ENCODE data around the gene MYL3. TPM values are rescaled to one million over a fixed set of nuclear protein-coding genes. Genes with fewer than 3 reads are reported as not detected.

MYL3 gene
- total and polyA plus RNA-seq, 2 experiments from 2014 or later: not detected

- no peak for DNase-seq (ENCODE audit: low spot score)
- H3F3A ChIP-seq (replicated peaks; ENCODE audit: low read depth): 0 out of 2 replicates have a peak, but pooled peaks cover 3% of the 10 kb centered on the region
- Mint-ChIP-seq H3K27ac (no peak overlapping the region), H3K27me3 (ENCODE audit: insufficient read depth, low read depth, poor library complexity) (peaks cover 11% of the 10 kb centered on the region), H3K36me3 (ENCODE audit: low read depth) (no peaks in the 10 kb centered on the region), H3K9me3 (peaks cover under 1% of the 10 kb centered on the region; the same call in 1 of the 3 replicates), H3K4me1 (peaks cover 13% of the 10 kb centered on the region; the same call in 2 of the 3 replicates), H3K4me3 (no peak overlapping the region)
- peaks cover 14% of the 10 kb centered on the region; the same call in 1 of the 2 replicates for H3K27me3 ChIP-seq (ENCODE audit: insufficient read depth)
- H3K4me1 ChIP-seq (ENCODE audit: insufficient read depth): peaks cover 4% of the 10 kb centered on the region
- no peak for TF ChIP-seq REST (IDR thresholded peaks at IDR 0.05; ENCODE audit: unreplicated experiment)
- TF ChIP-seq EZH2 (IDR thresholded peaks at IDR 0.05; ENCODE audit: low read depth, unreplicated experiment): no peak
- no peak for TF ChIP-seq NANOG (IDR thresholded peaks at IDR 0.05; ENCODE audit: borderline replicate concordance)
- no peak for TF ChIP-seq ZNF331 (CRISPR knock-in tag; IDR thresholded peaks at IDR 0.05; ENCODE audit: low read depth)
- no peak for TF ChIP-seq STAT1 (IDR thresholded peaks at IDR 0.05; ENCODE audit: unreplicated experiment)
- H3K36me3 ChIP-seq (ENCODE audit: insufficient read depth): no peaks in the 10 kb centered on the region
- no peaks in the 10 kb centered on the region for H3K9me2 ChIP-seq (ENCODE audit: insufficient read depth)
- H3K79me2 ChIP-seq (replicated peaks; ENCODE audit: insufficient read depth): no peaks in the 10 kb centered on the region
- H3K4me3 ChIP-seq: no peak overlapping the region
- no peak overlapping the region for H3K27ac ChIP-seq (ENCODE audit: low read depth)
- no peaks in the 10 kb centered on the region for H4K20me1 ChIP-seq (replicated peaks; ENCODE audit: insufficient read depth)
- H3K4me2 ChIP-seq: no peak overlapping the region
- H2AFZ ChIP-seq: peak overlapping the region; percentile 97; the same call in 1 of the 2 replicates
- ATAC-seq: no peak
These were observed 16.4 kb downstream of the MYL3 start for GRCh38 chr3:46846624-46847542.

- Histone ChIP-seq H3K79me2 (replicated peaks; ENCODE audit: insufficient read depth) (no peaks in the 10 kb centered on the region), H3K36me3 (ENCODE audit: insufficient read depth) (no peaks in the 10 kb centered on the region), H3K27me3 (ENCODE audit: insufficient read depth) (peaks cover 14% of the 10 kb centered on the region; the same call in 1 of the 2 replicates), H3K4me3 (peak overlapping the region; percentile 65), H3F3A (replicated peaks; ENCODE audit: low read depth) (0 out of 2 replicates have a peak, but pooled peaks cover 3% of the 10 kb centered on the region), H3K4me2 (peak overlapping the region; percentile 87), H3K27ac (ENCODE audit: low read depth) (no peak overlapping the region), H4K20me1 (replicated peaks; ENCODE audit: insufficient read depth) (no peaks in the 10 kb centered on the region), H3K4me1 (ENCODE audit: insufficient read depth) (peaks cover 4% of the 10 kb centered on the region), H3K9me2 (ENCODE audit: insufficient read depth) (no peaks in the 10 kb centered on the region), H2AFZ (peak overlapping the region; percentile 97)
- Mint-ChIP-seq H3K36me3 (ENCODE audit: low read depth) (no peaks in the 10 kb centered on the region), H3K9me3 (peaks cover 9% of the 10 kb centered on the region), H3K27me3 (ENCODE audit: insufficient read depth, low read depth, poor library complexity) (peaks cover 13% of the 10 kb centered on the region), H3K27ac (no peak overlapping the region), H3K4me3 (peak overlapping the region; percentile 74; the same call in 2 of the 3 replicates), H3K4me1 (peaks cover 13% of the 10 kb centered on the region; the same call in 2 of the 3 replicates)
- peak; percentile 85 for DNase-seq (ENCODE audit: low spot score)
- peak; percentile 87 for ATAC-seq
- TF ChIP-seq CTCF (conservative IDR thresholded peaks at IDR 0.05; ENCODE audit: low read depth in 2 of 2) (peak; percentile 44 to 73), ETS1 (IDR thresholded peaks at IDR 0.05) (no peak), POLR2AphosphoS5 (IDR thresholded peaks at IDR 0.05; ENCODE audit: low read depth) (peak; percentile 76), EZH2phosphoT487 (IDR thresholded peaks at IDR 0.05; ENCODE audit: unreplicated experiment) (no peak), EZH2 (IDR thresholded peaks at IDR 0.05; ENCODE audit: low read depth, unreplicated experiment) (peak; percentile 25), JUNB (IDR thresholded peaks at IDR 0.05; ENCODE audit: unreplicated experiment) (no peak), CREB1 (CRISPR knock-in tag; IDR thresholded peaks at IDR 0.05; ENCODE audit: low read depth) (0 out of 2 replicates have a peak, but pooled peaks have one; percentile 4)
These were observed 17.2 kb downstream of the MYL3 start for GRCh38 chr3:46845860-46846623.
